Neural progenitor cell (in vitro differentiated cells): ENCODE results near the gene TMX1. TPM values are rescaled to one million over a fixed set of nuclear protein-coding genes. Genes with fewer than 3 reads are reported as not detected.

Experiments
- DNase-seq: peaks from one replicate; pipeline ENCODE4 v3.0.0-alpha.2; 2016; ENCODE audit warnings: low spot score
- H2AFZ ChIP-seq: fragments of 200-600 bp; sonication (generic); replicated peaks from 2 replicates; pipeline ENCODE4 v1.6.1; 2016; ENCODE audit warnings: antibody characterized with exemption
- H3F3A ChIP-seq: fragments of 200-600 bp; sonication (generic); 2 replicates; pipeline ENCODE4 v1.6.1; 2016; ENCODE audit warnings: antibody characterized with exemption, low read depth
- H3K27ac ChIP-seq: fragments of 200-600 bp; sonication (generic); 2 replicates; pipeline ENCODE4 v1.5.1; 2016; ENCODE audit warnings: mild to moderate bottlenecking
- H3K27me3 ChIP-seq: fragments of 200-600 bp; sonication (generic); 2 replicates; pipeline ENCODE4 v1.6.1; 2016; ENCODE audit warnings: mild to moderate bottlenecking, moderate library complexity
- H3K36me3 ChIP-seq: fragments of 200-600 bp; sonication (generic); 2 replicates; pipeline ENCODE4 v1.5.1; 2016
- H3K4me1 ChIP-seq: fragments of 200-600 bp; sonication (generic); 2 replicates; pipeline ENCODE4 v1.6.1; 2016; ENCODE audit warnings: mixed run types
- H3K4me2 ChIP-seq: fragments of 200-600 bp; sonication (generic); 2 replicates; pipeline ENCODE4 v1.6.1; 2016
- H3K4me3 ChIP-seq: fragments of 200-600 bp; sonication (generic); 2 replicates; pipeline ENCODE4 v1.5.1; 2016
- H3K79me2 ChIP-seq: fragments of 200-600 bp; sonication (generic); 2 replicates; pipeline ENCODE4 v1.6.1; 2016; ENCODE audit warnings: low read depth
- H3K9ac ChIP-seq: fragments of 200-600 bp; sonication (generic); 2 replicates; pipeline ENCODE4 v1.6.1; 2016
- H3K9me3 ChIP-seq: fragments of 200-600 bp; sonication (generic); 2 replicates; pipeline ENCODE4 v1.5.1; 2016; ENCODE audit warnings: low read depth
- H4K20me1 ChIP-seq: fragments of 200-600 bp; sonication (generic); 2 replicates; pipeline ENCODE4 v1.6.1; 2016; ENCODE audit warnings: low read depth
- H3K27ac Mint-ChIP-seq: 3 replicates; pipeline ENCODE4 v1.8.0; 2021; ENCODE audit warnings: mixed read lengths
- H3K27me3 Mint-ChIP-seq: 2 replicates; pipeline ENCODE4 v1.8.0; 2022; ENCODE audit warnings: low read depth, mild to moderate bottlenecking, inconsistent platforms, moderate library complexity, mixed read lengths; ENCODE audit not compliant: insufficient read depth
- H3K36me3 Mint-ChIP-seq: 3 replicates; pipeline ENCODE4 v1.8.0; 2021; ENCODE audit warnings: mixed read lengths
- H3K4me1 Mint-ChIP-seq: 3 replicates; pipeline ENCODE4 v1.8.0; 2021; ENCODE audit warnings: mixed read lengths
- H3K4me3 Mint-ChIP-seq: 3 replicates; pipeline ENCODE4 v1.8.0; 2021; ENCODE audit warnings: mild to moderate bottlenecking, moderate library complexity, mixed read lengths
- H3K9me3 Mint-ChIP-seq: 3 replicates; pipeline ENCODE4 v1.8.0; 2020; ENCODE audit warnings: mixed read lengths
- EZH2 ChIP-seq: fragments of 200-600 bp; sonication (generic); IDR thresholded peaks from 2 replicates; pipeline ENCODE4 v1.6.1; 2017; ENCODE audit warnings: antibody characterized with exemption, mild to moderate bottlenecking, moderate library complexity
- EZH2phosphoT487 ChIP-seq: fragments of 200-600 bp; sonication (generic); IDR thresholded peaks from 2 replicates; pipeline ENCODE4 v1.6.1; 2017; ENCODE audit warnings: antibody characterized with exemption
- total RNA-seq: library from RNA; depleted of rRNA; stranded (reverse); fragments of >200 nt; gene quantifications from 2 replicates; pipeline ENCODE4 v1.2.3, GENCODE V29; 2015; ENCODE audit warnings: low replicate concordance
- TF ChIP-seq, protein P1 (sequence below): fragments of 200-600 bp; sonication (generic); IDR thresholded peaks from 2 replicates; pipeline ENCODE4 v1.5.1; 2017; ENCODE audit warnings: antibody characterized with exemption, mild to moderate bottlenecking

TMX1 gene
- total RNA-seq, 1 donor from 2014 or later = 96.4 TPM

DNA sequence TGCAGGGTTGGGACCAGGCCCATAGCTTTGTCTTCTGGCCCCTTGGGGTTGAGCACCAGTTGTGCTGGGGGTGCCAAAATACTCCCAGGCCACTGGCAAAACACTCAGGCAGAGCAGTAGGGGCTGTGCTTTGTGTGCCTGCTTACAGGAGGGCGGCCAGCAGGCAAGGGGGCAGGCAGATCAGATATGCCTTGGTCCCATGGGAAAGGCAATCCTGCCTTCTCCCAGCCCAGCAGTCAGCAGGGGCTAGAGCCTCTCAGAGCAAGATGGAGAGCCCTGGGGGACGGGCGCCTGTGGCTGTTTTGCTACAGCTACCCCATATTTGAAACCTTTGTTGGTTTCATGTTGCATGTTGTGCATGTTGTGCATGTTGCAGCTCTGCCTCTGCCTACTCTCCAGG is 36.2 kb upstream of the TMX1 start:
- Histone ChIP-seq H3K79me2 (no peaks in the 10 kb centered on the region), H3K9me3 (no peaks in the 10 kb centered on the region), H3K4me1 (peaks cover 7% of the 10 kb centered on the region), H3K4me2 (no peak overlapping the region), H2AFZ (no peak overlapping the region), H4K20me1 (no peaks in the 10 kb centered on the region), H3K9ac (no peak overlapping the region), H3K4me3 (no peak overlapping the region), H3K36me3 (no peaks in the 10 kb centered on the region), H3K27me3 (no peaks in the 10 kb centered on the region), H3K27ac (no peak overlapping the region), H3F3A (no peaks in the 10 kb centered on the region)
- no peak for DNase-seq
- Mint-ChIP-seq H3K4me1 (peaks cover 10% of the 10 kb centered on the region), H3K36me3 (no peaks in the 10 kb centered on the region), H3K27ac (no peak overlapping the region), H3K4me3 (no peak overlapping the region), H3K9me3 (no peaks in the 10 kb centered on the region), H3K27me3 (no peaks in the 10 kb centered on the region)
- TF ChIP-seq EZH2phosphoT487 (no peak), EZH2 (no peak)
- TF ChIP-seq, protein P1, sequence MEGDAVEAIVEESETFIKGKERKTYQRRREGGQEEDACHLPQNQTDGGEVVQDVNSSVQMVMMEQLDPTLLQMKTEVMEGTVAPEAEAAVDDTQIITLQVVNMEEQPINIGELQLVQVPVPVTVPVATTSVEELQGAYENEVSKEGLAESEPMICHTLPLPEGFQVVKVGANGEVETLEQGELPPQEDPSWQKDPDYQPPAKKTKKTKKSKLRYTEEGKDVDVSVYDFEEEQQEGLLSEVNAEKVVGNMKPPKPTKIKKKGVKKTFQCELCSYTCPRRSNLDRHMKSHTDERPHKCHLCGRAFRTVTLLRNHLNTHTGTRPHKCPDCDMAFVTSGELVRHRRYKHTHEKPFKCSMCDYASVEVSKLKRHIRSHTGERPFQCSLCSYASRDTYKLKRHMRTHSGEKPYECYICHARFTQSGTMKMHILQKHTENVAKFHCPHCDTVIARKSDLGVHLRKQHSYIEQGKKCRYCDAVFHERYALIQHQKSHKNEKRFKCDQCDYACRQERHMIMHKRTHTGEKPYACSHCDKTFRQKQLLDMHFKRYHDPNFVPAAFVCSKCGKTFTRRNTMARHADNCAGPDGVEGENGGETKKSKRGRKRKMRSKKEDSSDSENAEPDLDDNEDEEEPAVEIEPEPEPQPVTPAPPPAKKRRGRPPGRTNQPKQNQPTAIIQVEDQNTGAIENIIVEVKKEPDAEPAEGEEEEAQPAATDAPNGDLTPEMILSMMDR = no peak

DNA sequence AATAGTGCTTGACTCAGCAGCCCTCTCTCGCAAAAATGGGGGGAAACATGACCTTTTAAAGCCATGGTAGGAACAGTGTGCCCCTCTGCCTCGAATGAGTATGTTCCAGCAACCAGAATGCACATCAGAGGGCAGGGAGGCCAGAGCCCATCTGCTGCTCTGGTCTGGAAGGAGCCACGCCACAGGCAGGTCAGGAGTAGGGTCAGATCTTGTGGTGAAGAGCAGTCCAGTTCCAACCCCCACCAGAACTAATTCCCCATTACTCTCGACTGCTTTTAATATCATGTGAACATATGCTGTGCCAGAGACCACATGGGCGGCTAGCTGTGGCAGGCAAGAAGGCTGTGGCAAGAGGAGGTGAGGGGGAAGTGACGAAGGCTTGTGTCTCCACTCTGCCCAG is 34.6 kb upstream of the TMX1 start:
- Histone ChIP-seq H3K27me3 (no peaks in the 10 kb centered on the region), H3K79me2 (no peaks in the 10 kb centered on the region), H2AFZ (no peak overlapping the region), H3K4me1 (peaks cover 7% of the 10 kb centered on the region), H3K36me3 (no peaks in the 10 kb centered on the region), H3F3A (no peaks in the 10 kb centered on the region), H3K9me3 (no peaks in the 10 kb centered on the region), H3K9ac (no peak overlapping the region), H3K4me3 (no peak overlapping the region), H3K4me2 (no peak overlapping the region), H4K20me1 (no peaks in the 10 kb centered on the region), H3K27ac (no peak overlapping the region)
- Mint-ChIP-seq H3K27me3 (peaks cover 2% of the 10 kb centered on the region), H3K27ac (peak overlapping the region; percentile 74), H3K36me3 (no peaks in the 10 kb centered on the region), H3K4me1 (peaks cover 10% of the 10 kb centered on the region), H3K4me3 (no peak overlapping the region), H3K9me3 (no peaks in the 10 kb centered on the region)
- no peak for DNase-seq
- TF ChIP-seq, protein P1 = no peak
- no peak for TF ChIP-seq EZH2phosphoT487
- no peak for TF ChIP-seq EZH2

- no peaks in the 10 kb centered on the region for H3K36me3 Mint-ChIP-seq
- H3K27ac ChIP-seq = no peak overlapping the region
These were observed 33.6 kb upstream of the TMX1 start for GRCh38 chr14:51206462-51206861.

More at GRCh38 chr14:51206462-51206861, 33.6 kb upstream of the TMX1 start:
- no peak overlapping the region for H3K27ac Mint-ChIP-seq
- peak; percentile 4 for DNase-seq
- no peak overlapping the region for H3K4me3 Mint-ChIP-seq
- peaks cover 7% of the 10 kb centered on the region for H3K4me1 ChIP-seq
- H3K27me3 ChIP-seq = no peaks in the 10 kb centered on the region
- H2AFZ ChIP-seq = peak overlapping the region; percentile 27
- no peak overlapping the region for H3K9ac ChIP-seq
- peak overlapping the region; percentile 41 for H3K4me2 ChIP-seq
- no peaks in the 10 kb centered on the region for H3K9me3 Mint-ChIP-seq
- H3F3A ChIP-seq = no peaks in the 10 kb centered on the region
- H4K20me1 ChIP-seq = no peaks in the 10 kb centered on the region
- H3K9me3 ChIP-seq = no peaks in the 10 kb centered on the region
- H3K36me3 ChIP-seq = no peaks in the 10 kb centered on the region
- H3K27me3 Mint-ChIP-seq = peaks cover 2% of the 10 kb centered on the region
- no peak overlapping the region for H3K4me3 ChIP-seq
- no peaks in the 10 kb centered on the region for H3K79me2 ChIP-seq
- peaks cover 10% of the 10 kb centered on the region for H3K4me1 Mint-ChIP-seq
- TF ChIP-seq EZH2 (no peak), EZH2phosphoT487 (no peak)
- TF ChIP-seq, protein P1 = no peak
